HG02759 (cell line): Measurements from ENCODE around the gene TDRD9.

Experiments used
- ATAC-seq: cut with Tn5 transposase; IDR thresholded peaks from one replicate; pipeline ENCODE4 v1.9.1; 2021; ENCODE audit warnings: mild to moderate bottlenecking, moderate library complexity; ENCODE audit not compliant: unreplicated experiment

TDRD9 gene

GRCh38 chr14:104087981-104088850 is 160.0 kb downstream of the TDRD9 start:
- ATAC-seq, result no peak

- ATAC-seq, result no peak
Measured at GRCh38 chr14:104090071-104090748, 162.0 kb downstream of the TDRD9 start.

GRCh38 chr14:104091061-104091926 is 163.0 kb downstream of the TDRD9 start:
- no peak for ATAC-seq

- no peak for ATAC-seq
Measured at GRCh38 chr14:104091927-104092771, 163.9 kb downstream of the TDRD9 start.

GRCh38 chr14:104092931-104093365 is 164.7 kb downstream of the TDRD9 start:
- no peak for ATAC-seq

- no peak for ATAC-seq
Measured at GRCh38 chr14:104093366-104094055, 165.3 kb downstream of the TDRD9 start.

GRCh38 chr14:104094056-104094708 is 165.9 kb downstream of the TDRD9 start:
- ATAC-seq, result no peak

- ATAC-seq, result no peak
Measured at GRCh38 chr14:104094709-104095425, 166.6 kb downstream of the TDRD9 start.

- ATAC-seq, result no peak
Measured at GRCh38 chr14:104095426-104096310, 167.4 kb downstream of the TDRD9 start.

- no peak for ATAC-seq
Measured at GRCh38 chr14:104096318-104096717, 168.1 kb downstream of the TDRD9 start.

- ATAC-seq, result no peak
Measured at GRCh38 chr14:104096751-104097700, 168.8 kb downstream of the TDRD9 start.

GRCh38 chr14:104098272-104099095 is 170.2 kb downstream of the TDRD9 start:
- no peak for ATAC-seq

- ATAC-seq, result no peak
Measured at GRCh38 chr14:104099096-104100041, 171.1 kb downstream of the TDRD9 start.
